GM19238 (cell line): ENCODE results near the gene GNL2.
"Not testable (repeated sequence)": the region's sequence is repeated elsewhere in the genome, so short reads cannot be mapped to it uniquely, and the experiment has no call there.

Experiments
- DNase-seq: peaks from one replicate; pipeline ENCODE4 v3.0.0; 2011; ENCODE audit warnings: low spot score; ENCODE audit not compliant: insufficient read length

Gene GNL2

DNA sequence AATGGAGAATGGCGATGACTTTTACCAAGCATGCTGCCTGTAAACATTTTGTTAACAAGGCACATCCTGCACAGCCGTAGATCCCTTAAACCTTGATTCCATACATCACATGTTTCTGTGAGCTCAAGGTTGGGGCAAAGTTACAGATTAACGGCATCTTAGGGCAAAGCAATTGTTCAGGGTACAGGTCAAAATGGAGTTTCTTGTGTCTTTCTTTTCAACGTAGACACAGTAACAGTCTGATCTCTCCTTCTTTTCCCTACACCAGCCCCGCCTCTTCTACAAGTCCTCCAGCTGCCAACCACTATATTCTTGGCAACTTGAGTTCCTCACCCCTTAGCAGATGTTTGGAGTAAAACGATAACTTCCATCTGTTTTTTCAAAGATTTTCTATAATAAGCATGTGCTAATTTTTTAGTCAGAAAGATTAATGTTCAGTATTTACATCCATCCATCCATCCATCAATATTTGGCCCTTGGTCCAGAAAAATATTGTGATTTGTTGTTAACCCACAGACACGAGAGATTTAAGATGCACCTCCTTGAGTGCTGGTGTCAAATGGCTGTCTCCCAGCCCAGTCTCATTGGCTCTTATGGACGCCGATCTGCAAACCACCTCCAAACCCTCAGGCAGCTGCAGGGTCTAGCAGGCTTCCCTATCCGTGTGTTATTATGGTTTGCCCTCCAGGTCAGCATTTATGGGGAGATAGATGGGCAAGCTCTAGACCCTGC, 35.2 kb downstream of the GNL2 start:
- no peak for DNase-seq

DNA sequence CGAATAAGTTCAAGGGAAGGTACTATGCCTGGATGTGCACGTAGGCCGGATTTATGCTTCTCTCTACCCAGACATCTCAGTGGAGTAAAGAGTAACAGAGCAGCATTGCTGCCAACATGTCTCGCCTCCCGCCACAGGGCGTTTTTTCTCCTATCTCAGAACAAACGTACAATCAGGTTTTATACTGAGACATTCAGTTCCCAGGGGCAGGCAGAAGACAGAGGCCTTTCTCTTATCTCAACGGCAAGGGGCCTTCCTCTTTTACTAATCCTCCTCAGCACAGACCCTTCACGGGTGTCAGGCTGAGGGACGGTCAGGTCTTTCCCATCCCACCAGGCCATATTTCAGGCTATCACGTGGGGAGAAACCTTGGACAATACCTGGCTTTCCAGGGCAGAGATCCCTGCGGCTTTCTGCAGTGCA, 35.8 kb downstream of the GNL2 start:
- not testable (repeated sequence) for DNase-seq

DNA sequence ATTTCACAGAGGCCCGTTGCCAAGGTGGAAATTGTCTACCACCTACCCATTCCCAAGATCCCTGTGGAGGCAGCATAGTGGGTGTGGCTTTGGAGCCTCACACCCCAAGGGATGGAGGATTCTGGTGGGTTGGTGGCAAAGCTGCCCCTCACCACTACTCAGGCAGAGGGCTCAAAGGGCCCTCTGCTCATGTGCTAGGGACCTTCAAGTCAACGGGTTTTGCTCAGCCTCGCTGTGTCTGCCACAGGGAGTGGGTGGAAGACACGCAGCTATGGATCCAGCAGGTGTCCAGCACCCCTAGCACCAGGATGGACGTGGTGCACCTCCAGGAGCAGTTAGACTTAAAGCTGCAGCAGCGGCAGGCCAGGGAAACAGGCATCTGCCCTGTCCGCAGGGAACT, 36.7 kb downstream of the GNL2 start:
- DNase-seq, result no peak

DNA sequence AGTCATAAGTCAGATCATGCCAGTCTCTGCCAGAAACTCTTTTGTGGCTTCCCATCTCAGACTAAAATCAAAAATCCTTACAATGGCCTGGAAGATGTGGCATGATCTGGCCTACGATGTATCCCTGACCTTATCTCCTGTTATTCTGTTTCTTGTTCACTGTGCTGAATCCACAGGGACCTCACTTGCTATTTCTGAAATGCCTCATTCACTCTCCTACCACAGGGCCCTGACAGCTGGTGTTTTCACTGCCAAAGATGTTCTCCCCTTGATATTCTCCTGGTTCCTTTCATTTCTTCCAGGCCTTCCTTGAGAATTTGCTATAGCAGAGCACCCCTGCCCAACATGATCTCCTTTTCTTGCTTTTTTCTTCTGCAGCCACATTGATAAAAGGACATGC, 37.3 kb downstream of the GNL2 start:
- no peak for DNase-seq

DNA sequence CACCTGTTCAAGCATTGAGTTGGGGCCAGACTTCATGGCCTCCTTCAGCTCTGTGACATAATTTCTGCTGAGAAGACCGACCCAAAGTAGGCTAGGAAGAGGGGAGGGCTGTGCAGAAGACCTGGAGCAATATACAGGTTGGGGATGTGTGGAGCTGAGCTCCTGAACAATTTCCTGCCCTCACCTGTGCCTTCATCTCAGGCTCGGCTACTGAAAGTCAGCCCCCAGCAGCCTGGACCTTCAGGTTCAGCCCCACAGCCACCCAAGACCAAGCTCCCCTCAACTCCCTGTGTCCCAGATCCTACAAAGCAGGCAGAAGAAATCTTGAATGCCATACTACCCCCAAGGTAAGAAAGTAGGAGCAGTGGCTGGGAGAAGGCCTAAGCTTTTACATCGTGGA, 38.3 kb downstream of the GNL2 start:
- no peak for DNase-seq

DNA sequence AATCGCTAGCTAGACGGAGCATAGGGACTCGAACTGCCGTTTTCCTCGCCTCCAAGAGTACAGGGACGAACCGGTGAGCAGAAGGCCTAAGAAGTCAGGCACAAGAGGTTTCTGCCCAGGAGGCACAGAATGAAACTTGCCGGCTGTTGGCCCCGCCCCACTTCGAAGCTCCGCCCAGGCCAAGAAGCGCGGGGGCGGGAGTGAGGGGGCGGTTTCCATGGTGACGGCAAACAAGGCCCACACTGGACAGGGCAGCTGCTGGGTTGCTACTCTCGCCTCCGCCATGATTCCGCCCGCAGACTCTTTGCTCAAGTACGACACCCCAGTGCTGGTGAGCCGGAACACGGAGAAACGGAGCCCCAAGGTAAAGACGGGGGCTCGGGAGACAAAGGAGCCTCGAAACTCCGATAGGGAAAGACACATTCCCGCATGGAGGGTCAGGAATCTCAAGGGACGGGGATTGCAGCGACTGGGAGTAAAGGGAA, 39.0 kb downstream of the GNL2 start, which contains the start of gene DNALI1:
DNALI1 (plus strand) TSS at position 229 of the 485 bp plus-strand sequence; CDS start at position 284, 55 bp downstream.
- no peak for DNase-seq

DNA sequence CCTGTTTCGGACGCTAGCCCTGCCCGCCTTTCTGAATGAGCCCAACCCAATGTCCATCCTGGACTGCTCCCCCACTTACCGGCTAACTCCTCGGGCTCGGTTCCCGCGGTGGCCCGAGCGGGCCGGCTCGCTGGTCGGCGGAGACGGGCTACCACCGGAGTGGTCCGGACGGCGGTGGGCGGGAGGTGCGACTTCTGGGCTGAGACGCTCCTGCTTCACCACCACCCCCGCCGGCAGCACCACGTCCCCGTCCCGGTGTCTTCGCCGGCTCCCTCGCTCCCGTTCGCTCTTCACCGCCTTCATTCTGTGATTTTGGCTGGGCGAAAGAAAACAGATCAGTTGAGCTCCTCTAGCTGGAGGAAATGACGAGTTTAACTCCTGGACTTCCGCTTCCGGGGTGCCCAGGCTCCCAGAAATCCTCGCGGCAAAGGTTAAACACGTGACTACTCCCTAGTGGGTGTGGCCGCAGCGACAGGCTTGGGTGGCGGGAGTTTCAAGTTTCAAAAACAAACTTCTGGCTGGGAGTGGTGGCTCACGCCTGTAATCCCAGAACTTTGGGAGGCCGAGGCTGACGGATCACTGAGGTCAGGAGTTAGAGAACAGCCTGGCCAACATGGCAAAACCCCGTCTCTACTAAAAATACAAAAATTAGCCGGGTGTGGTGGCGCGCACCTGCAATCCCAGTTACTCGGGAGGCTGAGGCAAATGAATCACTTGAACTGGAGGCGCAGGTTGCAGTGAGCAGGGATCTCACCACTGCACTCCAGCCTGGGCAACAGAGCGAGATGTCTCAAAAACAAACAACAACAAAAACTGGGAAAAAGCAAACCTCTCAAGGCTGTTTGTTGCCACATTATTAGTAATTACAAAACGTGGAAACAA, 41.6 kb downstream of the GNL2 start, which contains the start of gene SNIP1:
SNIP1 (minus strand) TSS at position 367 of the 882 bp plus-strand sequence; CDS start at position 303, 64 bp downstream.
- DNase-seq, result peak; percentile 95

DNA sequence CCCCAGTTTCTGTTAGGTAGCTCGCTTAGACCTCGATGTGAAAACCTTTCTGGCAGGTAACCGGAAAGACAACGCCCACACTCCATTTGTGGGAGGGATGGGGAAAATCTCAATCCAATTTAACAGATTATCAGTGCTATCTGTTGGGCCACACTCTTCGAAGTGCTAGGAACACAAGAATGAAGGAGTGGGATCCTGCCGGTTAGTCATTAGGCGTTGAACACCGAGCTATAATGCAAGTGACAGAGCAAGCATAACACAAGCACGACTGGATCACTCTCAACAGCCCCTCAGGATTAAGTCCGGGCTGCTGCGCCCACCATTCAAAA, 42.2 kb downstream of the GNL2 start:
- no peak for DNase-seq

DNA sequence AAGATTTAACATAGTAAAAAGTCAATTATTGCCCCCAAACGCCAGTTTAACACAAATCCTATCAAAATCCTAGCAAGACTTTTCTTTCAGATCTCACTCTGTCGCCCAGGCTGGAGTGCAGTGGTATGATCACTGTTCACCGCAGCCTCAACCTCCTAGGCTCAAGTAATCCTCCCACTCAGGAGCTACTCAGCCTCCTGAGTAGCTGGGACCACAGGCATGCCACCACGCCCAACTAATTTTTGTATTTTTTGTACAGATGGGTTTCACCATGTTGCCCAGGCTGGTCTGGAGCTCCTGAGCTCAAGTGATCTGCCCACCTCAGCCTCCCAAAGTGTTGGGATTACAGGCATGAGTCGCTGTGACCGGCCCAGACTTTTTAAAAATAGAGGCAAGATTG, 46.4 kb downstream of the GNL2 start:
- no peak for DNase-seq

DNA sequence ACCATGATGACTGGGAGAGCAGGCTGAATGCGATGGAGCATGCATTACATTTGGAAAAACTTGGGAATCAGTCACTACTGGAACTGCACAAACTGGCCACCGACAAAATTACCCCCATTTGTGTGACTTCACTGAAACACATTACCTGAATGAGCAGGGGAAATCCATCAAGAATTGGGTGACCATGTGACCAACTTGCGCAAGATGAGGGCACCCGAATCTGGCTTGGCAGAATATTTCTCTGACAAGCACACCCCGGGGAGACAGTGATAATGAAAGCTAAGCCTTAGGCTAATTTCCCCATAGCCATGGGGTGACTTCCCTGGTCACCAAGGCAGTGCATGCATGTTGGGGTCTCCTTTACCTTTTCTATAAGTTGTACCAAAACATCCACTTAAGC, 50.7 kb downstream of the GNL2 start:
- DNase-seq, result no peak

DNA sequence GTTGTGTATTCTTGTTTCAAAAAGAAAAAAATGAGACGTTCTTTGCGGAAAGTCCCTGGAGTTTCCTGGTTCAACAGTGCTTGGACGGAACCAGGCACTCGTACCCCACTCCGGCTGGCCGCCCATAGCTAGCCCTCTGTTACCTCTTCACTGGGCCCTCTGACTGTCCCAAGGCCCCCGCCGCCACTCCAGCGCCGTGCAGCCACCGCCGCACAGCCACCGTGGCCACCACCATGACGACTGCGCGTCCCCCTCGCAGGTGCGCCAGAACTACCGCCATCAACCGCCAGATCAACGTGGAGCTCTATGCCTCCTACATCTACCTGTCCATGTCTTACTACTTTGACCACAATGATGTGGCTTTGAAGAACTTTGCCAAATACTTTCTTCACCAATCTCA, 51.2 kb downstream of the GNL2 start:
- DNase-seq, result no peak

DNA sequence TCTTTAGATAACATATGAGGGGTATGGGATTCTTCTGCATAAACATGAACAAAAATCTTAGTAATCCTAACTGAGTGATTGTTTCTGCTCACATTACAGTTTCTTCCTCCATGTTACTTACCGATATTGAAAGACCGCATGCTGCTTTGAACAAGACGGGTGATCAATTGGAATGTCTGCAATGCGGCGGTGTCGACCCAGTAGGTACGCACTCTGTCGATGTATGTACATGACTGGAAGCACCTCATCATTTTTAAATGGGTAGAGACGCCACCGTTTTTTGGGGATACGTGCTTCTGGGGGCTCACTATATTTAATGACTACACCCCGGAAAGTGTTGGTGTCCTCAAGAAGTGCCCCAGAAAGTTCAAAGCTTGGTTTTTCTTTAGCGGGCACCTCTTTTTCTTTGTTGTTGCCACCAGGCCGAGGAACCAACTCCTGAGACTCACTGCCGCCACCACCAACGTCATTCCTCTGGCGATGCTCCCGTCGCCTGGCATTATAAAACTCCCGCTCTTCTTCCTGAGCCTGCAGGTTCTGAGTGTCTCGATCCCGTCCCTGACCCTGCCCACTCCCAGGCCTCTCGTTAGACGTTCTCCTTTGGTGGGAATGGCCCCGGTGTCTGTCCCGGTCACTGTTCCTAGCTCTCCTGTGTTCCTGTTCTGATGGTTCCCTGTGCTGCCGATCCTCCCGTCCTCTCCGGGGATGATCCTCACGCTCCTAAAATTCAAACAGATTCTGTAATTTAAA, 55.5 kb downstream of the GNL2 start:
- DNase-seq, result no peak

DNA sequence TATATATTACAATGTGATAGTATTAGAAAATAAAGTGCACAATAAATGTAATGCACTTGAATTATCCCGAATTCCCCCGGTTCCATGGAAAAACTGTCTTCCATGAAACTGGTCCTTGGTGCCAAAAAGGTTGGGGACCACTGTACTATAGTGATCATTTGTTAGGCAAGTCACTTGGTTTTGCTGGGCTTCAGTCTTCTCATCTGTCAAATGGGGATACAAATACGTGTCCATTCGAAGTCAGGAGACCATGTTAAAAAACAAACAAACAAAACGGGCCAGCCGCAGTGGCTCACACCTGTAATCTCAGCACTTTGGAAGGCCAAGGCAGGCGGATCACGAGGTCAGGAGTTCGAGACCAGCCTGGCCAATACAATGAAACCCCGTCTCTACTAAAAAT, 56.6 kb downstream of the GNL2 start:
- not testable (repeated sequence) for DNase-seq

DNA sequence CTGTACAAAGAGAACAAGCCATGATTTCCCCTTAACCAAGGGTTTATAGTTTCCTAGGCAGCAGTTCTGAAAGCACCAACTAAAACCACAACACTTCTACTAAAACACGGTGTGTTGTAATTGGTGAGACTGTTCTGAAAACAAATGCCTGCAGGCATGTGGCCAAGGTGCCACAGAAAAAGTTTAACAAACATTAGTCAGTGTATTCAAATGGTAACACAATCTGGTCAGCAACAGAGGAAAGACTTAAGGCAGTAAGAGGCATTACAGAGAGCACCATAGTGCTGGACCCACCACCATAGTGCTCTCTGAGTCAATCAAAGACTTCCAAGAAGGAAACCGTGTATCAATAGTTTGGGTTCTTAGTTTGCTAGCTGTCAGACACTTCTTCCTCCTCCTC, 58.4 kb downstream of the GNL2 start:
- DNase-seq, result no peak

DNA sequence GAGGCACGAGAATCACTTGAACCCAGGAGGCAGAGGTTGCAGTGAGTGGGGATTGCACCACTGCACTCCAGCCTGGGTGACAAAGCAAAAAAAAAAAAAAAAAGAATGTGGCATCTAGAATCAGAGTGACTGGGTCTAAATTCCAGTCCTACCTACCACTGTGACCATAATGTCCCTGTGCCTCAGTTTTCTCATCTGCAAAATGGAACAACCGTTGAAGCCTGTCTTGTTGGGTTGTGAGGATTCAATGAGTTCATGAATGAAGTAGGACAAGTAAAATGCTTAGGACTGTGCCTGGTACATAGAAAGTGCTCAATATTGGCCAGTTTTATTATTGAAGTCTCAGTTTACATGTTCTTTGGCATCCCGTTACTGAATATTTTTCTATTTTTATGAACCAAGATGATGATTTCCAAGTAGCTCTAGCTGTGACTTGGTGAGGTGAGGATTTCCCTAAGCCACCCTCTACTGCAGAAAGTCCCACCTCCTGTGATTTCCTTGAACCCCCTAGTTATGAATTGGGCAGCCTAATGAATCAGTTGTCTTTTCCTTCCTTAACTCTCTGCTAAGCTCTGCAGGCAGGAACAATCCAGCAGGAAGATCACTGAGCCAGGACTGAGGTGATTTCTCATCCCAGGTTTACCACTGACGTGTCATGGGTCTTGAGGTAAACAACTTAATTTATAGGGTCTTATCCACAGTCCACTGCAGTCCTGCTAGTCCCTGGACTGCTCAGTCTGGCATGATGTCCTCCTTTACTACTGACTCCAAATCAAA, 62.2 kb downstream of the GNL2 start:
- no peak for DNase-seq

DNA sequence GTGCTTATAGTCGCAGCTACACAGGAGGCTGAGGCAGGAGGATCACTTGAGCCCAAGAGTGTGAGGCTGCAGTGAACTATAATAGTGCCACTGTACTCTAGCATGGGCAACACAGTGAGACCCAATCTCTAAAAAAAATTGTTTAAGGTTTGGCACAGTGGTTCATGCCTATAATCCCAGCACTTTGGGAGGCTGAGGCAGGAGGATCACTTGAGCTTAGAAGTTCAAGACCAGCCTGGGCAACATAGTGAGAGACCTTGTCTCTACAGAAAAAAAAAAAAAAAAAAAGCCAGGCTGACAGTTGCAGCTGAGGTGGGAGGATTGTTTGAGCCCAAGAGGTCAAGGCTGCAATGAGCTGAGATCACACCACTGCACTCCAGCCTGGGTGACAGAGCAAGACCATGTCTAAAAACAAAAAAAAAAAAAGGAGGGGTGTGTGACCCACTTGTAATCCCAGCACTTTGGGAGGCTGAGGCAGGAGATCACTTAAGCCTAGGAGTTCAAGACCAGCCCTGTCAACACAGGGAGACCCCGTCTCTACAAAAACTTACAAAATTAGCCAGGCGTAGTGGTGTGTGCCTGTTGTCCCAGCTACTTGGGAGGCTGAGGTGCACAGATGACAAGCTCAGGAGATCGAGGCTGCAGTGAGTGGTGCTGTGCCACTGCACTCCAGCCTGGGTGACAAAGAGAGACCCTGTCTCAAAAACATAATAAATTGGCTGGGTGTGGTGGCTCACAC, 63.1 kb downstream of the GNL2 start:
- not testable (repeated sequence) for DNase-seq

DNA sequence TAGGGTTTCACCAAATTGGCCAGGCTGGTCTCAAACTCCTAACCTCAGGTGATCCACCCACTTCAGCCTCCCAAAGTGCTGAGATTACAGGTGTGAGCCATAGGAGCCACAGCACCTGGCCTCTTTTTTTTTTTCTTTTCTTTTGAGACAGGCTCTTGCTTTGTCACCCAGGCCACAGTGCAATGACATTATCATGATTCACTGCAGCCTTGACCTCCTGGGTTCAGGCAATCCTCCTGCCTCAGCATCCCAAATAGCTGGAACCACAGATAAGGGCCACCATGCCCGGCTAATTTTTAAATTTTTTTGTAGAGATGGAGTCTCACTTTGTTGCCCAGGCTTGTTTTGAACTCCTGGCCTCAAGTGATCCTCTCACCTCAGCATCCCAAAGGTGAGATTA, 65.8 kb downstream of the GNL2 start:
- DNase-seq, result not testable (repeated sequence)

DNA sequence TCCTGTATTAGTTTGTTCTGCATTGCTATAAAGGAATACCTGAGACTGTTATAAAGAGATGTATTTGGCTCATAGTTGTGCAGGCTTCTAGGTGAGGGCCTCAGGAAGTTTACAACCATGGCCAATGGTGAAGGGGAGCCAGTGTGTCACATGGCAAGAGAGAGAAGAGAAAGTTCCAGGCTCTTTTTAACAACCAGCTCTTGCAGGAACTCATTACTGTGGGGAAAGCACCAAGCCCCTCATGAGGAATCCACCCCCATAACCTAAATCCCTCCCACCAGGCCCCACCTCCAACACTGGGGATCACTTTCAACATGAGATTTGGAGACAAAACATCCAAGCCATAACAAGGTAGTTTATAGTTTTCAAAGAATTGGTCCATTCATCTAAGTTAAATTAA, 76.1 kb downstream of the GNL2 start:
- DNase-seq, result no peak

DNA sequence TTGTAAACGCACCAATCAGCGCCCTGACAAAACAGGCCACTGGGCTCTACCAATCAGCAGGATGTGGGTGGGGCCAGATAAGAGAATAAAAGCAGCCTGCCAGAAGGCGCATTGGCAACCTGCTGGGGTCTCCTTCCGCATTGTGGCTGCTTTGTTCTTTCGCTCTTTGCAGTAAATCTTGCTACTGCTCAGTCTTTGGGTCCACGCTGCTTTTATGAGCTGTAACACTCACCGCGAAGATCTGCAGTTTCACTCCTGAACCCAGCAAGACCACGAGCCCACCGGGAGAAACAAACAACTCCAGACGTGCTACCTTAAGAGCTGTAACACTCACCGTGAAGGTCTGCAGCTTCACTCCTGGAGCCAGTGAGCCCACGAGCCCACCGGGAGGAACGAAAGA, 76.8 kb downstream of the GNL2 start:
- DNase-seq, result not testable (repeated sequence)

DNA sequence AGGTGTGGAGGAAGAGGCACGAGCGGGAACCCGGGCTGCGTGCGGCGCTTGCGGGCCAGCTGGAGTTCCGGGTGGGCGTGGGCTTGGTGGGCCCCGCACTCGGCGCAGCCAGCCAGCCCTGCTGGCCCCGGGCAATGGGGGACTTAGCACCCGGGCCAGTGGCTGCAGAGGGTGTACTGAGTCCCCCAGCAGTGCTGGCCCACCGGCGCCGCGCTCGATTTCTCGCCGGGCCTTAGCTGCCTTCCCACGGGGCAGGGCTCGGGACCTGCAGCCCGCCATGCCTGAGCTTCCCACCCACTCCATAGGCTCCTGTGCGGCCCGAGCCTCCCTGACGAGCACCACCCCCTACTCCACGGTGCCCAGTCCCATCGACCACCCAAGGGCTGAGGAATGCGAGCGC, 77.5 kb downstream of the GNL2 start:
- DNase-seq, result not testable (repeated sequence)
